Uterus (tissue), 4 donors: ENCODE measurements around the gene ASIC2. TPM values are rescaled to one million over a fixed set of nuclear protein-coding genes. Genes with fewer than 3 reads are reported as not detected.

Source experiments
- DNase-seq, 2 donors: peaks; one replicate each; pipeline ENCODE4 v3.0.0-alpha.2; 2019 to 2020
- H3K27ac ChIP-seq, 2 donors: fragments of 200-600 bp; sonication (generic); 1 replicate in 1 of 2; 2 replicates in 1 of 2; pipeline ENCODE4 v1.5.1; 2016 to 2018
- H3K27me3 ChIP-seq, 2 donors: fragments of 200-600 bp; sonication (generic); one replicate each; pipeline ENCODE4 v1.5.1; 2018 to 2019; ENCODE audit warnings: control low read depth in 1 of 2
- H3K36me3 ChIP-seq, 2 donors: fragments of 200-600 bp; sonication (generic); one replicate each; pipeline ENCODE4 v1.5.1; 2019; ENCODE audit warnings: control low read depth in 1 of 2
- H3K4me1 ChIP-seq, 2 donors: fragments of 200-600 bp; sonication (generic); one replicate each; pipeline ENCODE4 v1.5.1; 2018 to 2019; ENCODE audit warnings: control low read depth in 1 of 2
- H3K4me3 ChIP-seq, 2 donors: fragments of 200-600 bp; sonication (generic); 1 replicate in 1 of 2; 2 replicates in 1 of 2; pipeline ENCODE4 v1.5.1; 2018 to 2019; ENCODE audit warnings: mild to moderate bottlenecking in 1 of 2
- H3K9me3 ChIP-seq, 2 donors: fragments of 200-600 bp; sonication (generic); one replicate each; pipeline ENCODE4 v1.5.1; 2019; ENCODE audit warnings: control low read depth in 1 of 2
- CTCF ChIP-seq, 4 experiments: fragments of 200-600 bp in 2 of 4; fragments of 450-650 bp in 2 of 4; sonication (generic) in 2 of 4; IDR thresholded peaks; one replicate each; pipeline ENCODE4 v1.5.1; 2016 to 2019; ENCODE audit warnings: antibody characterized with exemption in 4 of 4, mild to moderate bottlenecking in 2 of 4, moderate library complexity in 1 of 4
- POLR2A ChIP-seq, 2 donors: fragments of 450-650 bp; IDR thresholded peaks; one replicate each; pipeline ENCODE4 v1.6.1; 2016; ENCODE audit warnings: antibody characterized with exemption in 2 of 2, mild to moderate bottlenecking in 1 of 2, moderate library complexity in 1 of 2
- intact Hi-C: fragments of 100-400 bp; cut with DNase I; formaldehyde crosslinking; loops from one replicate; pipeline ENCODE4 v1.15.1; 2023; ENCODE audit warnings: low total_unique reads
- total RNA-seq, 4 donors: library from RNA; depleted of rRNA in 3 of 4; stranded (reverse); fragments of >200 nt in 3 of 4; gene quantifications; one replicate each; pipeline versions ENCODE4 v1.1.0 to v1.2.4, GENCODE V29; 2014 to 2023
- donor health status: DM: yes; HTN: yes; CAD: no.

The ASIC2 gene
- total RNA-seq, 4 donors from 2014 or later = 1.2 to 1.4 TPM; not detected in 2

GRCh38 chr17:33198954-33199353 is 94.1 kb downstream of the ASIC2 start:
- TF ChIP-seq CTCF (IDR thresholded peaks at IDR 0.05) = no peak
- no peak for TF ChIP-seq POLR2A (IDR thresholded peaks at IDR 0.05)
- Histone ChIP-seq H3K27me3 (no peaks in the 10 kb centered on the region), H3K36me3 (no peaks in the 10 kb centered on the region), H3K4me3 (no peak overlapping the region), H3K4me1 (no peaks in the 10 kb centered on the region), H3K9me3 (no peaks in the 10 kb centered on the region), H3K27ac (no peak overlapping the region)
- intact Hi-C loops = no loop called here
- DNase-seq = no peak

GRCh38 chr17:33197342-33197741 is 95.8 kb downstream of the ASIC2 start:
- Histone ChIP-seq H3K27ac (no peak overlapping the region), H3K36me3 (no peaks in the 10 kb centered on the region), H3K9me3 (no peaks in the 10 kb centered on the region), H3K4me3 (no peak overlapping the region), H3K27me3 (no peaks in the 10 kb centered on the region), H3K4me1 (no peaks in the 10 kb centered on the region)
- no peak for DNase-seq
- TF ChIP-seq CTCF (IDR thresholded peaks at IDR 0.05) (no peak), POLR2A (IDR thresholded peaks at IDR 0.05) (no peak)
- intact Hi-C loops = no loop called here

- no peak for DNase-seq
- intact Hi-C loops = no loop called here
- no peaks in the 10 kb centered on the region for H3K36me3 ChIP-seq
- no peak overlapping the region for H3K4me3 ChIP-seq
- no peak overlapping the region for H3K27ac ChIP-seq
- H3K27me3 ChIP-seq = no peaks in the 10 kb centered on the region
- H3K4me1 ChIP-seq = no peaks in the 10 kb centered on the region
- TF ChIP-seq CTCF (IDR thresholded peaks at IDR 0.05) = no peak
- TF ChIP-seq POLR2A (IDR thresholded peaks at IDR 0.05) = no peak
- H3K9me3 ChIP-seq = no peaks in the 10 kb centered on the region
Observed at GRCh38 chr17:33196883-33197282, 96.2 kb downstream of the ASIC2 start.

- TF ChIP-seq POLR2A (IDR thresholded peaks at IDR 0.05) (no peak), CTCF (IDR thresholded peaks at IDR 0.05) (no peak)
- Histone ChIP-seq H3K27ac (no peak overlapping the region), H3K36me3 (no peaks in the 10 kb centered on the region), H3K4me1 (no peaks in the 10 kb centered on the region), H3K9me3 (no peaks in the 10 kb centered on the region), H3K4me3 (no peak overlapping the region), H3K27me3 (no peaks in the 10 kb centered on the region)
- no peak for DNase-seq
- intact Hi-C loops = no loop called here
Observed at GRCh38 chr17:33192951-33193911, 99.9 kb downstream of the ASIC2 start.

- no peak overlapping the region for H3K27ac ChIP-seq
- TF ChIP-seq CTCF (IDR thresholded peaks at IDR 0.05) (no peak), POLR2A (IDR thresholded peaks at IDR 0.05) (no peak)
- no peak for DNase-seq
- H3K9me3 ChIP-seq = no peaks in the 10 kb centered on the region
- no peaks in the 10 kb centered on the region for H3K4me1 ChIP-seq
- no peak overlapping the region for H3K4me3 ChIP-seq
- no peaks in the 10 kb centered on the region for H3K27me3 ChIP-seq
- no peaks in the 10 kb centered on the region for H3K36me3 ChIP-seq
- intact Hi-C loops = no loop called here
Observed at GRCh38 chr17:33183487-33184026, 109.5 kb downstream of the ASIC2 start.
